ENCODE results near the gene ARL4D. TPM values are rescaled to one million over a fixed set of nuclear protein-coding genes. Genes with fewer than 3 reads are reported as not detected.

ARL4D gene
- total RNA-seq, 4 donors from 2014 or later, result 17.5 to 31.1 (median 21.9) TPM

DNA sequence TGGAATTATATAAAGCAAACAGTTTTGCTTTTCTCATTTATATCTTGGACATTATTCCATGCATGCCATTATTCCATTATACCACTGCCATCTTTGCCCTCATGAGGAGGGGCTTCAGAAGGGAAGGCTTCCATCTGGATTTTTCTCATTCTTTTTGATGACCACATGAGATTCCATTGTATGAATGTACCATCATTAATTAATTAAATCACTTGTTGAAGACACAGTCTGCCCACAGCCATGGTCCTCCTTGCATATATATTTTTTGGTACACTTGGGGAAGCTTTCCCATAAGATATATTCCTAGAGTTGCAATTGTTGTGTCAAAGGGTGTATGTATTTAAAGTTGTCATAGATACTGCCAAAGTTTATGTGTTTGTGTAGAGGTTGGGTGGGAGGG, 7.1 kb downstream of the ARL4D start:
- TF ChIP-seq EP300 (IDR thresholded peaks at IDR 0.05), result no peak
- no peak for TF ChIP-seq POLR2AphosphoS5 (IDR thresholded peaks at IDR 0.05)
- TF ChIP-seq, protein P1, sequence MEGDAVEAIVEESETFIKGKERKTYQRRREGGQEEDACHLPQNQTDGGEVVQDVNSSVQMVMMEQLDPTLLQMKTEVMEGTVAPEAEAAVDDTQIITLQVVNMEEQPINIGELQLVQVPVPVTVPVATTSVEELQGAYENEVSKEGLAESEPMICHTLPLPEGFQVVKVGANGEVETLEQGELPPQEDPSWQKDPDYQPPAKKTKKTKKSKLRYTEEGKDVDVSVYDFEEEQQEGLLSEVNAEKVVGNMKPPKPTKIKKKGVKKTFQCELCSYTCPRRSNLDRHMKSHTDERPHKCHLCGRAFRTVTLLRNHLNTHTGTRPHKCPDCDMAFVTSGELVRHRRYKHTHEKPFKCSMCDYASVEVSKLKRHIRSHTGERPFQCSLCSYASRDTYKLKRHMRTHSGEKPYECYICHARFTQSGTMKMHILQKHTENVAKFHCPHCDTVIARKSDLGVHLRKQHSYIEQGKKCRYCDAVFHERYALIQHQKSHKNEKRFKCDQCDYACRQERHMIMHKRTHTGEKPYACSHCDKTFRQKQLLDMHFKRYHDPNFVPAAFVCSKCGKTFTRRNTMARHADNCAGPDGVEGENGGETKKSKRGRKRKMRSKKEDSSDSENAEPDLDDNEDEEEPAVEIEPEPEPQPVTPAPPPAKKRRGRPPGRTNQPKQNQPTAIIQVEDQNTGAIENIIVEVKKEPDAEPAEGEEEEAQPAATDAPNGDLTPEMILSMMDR (IDR thresholded peaks at IDR 0.05), result no peak
- no peak for TF ChIP-seq POLR2A (IDR thresholded peaks at IDR 0.05; ENCODE audit: low read depth)
- no peak for DNase-seq (ENCODE audit: extremely low spot score)
- no peaks in the 10 kb centered on the region for H3K27me3 ChIP-seq
- H3K27ac ChIP-seq (replicated peaks in 1 of 4), result no peak overlapping the region
- H3K4me3 ChIP-seq, result no peak overlapping the region
- no peaks in the 10 kb centered on the region for H3K9me3 ChIP-seq
- no peaks in the 10 kb centered on the region for H3K36me3 ChIP-seq
- peaks cover 8 to 56% (median 52%) of the 10 kb centered on the region in 4 donors for H3K4me1 ChIP-seq
- intact Hi-C loops (cut with DNase I), result no loop called here

DNA sequence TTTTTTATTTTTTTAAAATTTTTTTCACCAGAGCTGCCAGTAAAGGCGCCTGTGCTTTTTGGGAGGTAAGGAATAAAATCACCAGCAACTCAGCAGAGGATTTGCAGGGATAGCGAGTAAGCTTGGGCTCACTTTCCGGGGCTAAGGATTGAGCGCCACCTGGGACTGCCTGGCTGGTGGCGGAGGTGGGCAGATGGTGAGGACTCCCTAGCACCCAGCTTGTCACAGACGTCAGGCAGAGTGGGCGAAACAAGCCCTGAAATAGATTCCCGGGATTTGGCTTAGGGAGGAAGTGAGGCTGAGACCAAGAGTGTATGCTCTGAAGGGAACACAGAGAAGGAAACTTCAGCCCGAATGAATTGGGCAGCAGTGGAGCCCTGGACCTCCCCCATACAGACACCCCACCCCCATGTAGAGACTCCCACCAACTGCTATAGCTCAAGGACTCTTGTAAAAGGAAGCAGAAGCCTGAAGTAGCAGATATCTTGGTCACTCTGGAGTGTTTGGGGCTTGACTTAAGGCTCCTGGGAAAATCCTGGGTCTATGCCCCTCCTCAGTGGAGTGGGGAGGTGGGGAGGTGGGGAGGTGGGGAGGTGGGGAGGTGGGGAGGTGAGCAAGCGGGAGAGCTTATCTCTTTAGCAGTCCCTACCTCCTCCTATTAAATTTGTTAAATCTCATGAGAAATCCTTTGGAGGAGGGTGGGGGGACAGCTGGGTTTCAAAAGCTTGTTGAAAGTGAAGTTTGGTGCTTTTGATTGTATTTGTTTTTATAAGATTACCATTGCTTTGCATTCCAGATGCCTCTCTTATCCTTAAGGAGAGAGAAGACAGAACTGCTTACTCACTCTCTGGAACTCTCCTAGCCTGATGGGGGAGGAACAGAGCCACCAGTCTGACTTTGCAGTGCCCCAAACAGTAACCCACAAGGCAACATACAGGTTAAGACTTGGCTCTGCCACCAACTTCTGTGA, 8.2 kb downstream of the ARL4D start:
- intact Hi-C loops (cut with DNase I), result no loop called here
- Histone ChIP-seq H3K9me3 (no peaks in the 10 kb centered on the region), H3K36me3 (no peaks in the 10 kb centered on the region), H3K27me3 (no peaks in the 10 kb centered on the region), H3K27ac (replicated peaks in 1 of 4) (peak overlapping the region; percentile 2 to 53 (median 44)), H3K4me1 (peaks cover 5 to 54% (median 52%) of the 10 kb centered on the region in 4 donors), H3K4me3 (no peak overlapping the region)
- WGBS, result 68% methylated on average over 8 of the region's 10 CpGs
- no peak for DNase-seq (ENCODE audit: extremely low spot score)
- TF ChIP-seq POLR2AphosphoS5 (IDR thresholded peaks at IDR 0.05), result peak in 1 of 2 donors; percentile 20
- no peak for TF ChIP-seq POLR2A (IDR thresholded peaks at IDR 0.05; ENCODE audit: low read depth)
- TF ChIP-seq, protein P1 (IDR thresholded peaks at IDR 0.05), result no peak
- no peak for TF ChIP-seq EP300 (IDR thresholded peaks at IDR 0.05)

DNA sequence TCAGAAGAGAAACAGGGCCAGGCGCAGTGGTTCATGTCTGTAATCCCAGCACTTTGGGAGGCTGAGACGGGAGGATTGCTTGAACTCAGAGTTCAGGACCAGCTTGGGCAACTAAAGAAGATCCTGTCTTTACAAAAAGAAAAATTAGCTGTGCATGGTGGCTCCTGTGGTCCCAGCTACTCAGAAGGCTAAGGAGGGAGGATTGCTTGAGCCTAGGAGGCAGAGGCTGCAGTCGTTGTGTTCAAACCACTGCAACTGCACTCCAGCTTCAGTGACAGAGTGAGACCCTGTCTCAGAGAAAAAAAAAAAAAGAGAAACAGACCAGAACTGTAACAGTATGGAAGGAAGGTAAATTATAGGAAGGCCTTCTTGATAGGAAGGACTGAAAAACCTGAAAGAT, 10.3 kb downstream of the ARL4D start:
- no peak overlapping the region for H3K27ac ChIP-seq (replicated peaks in 1 of 4)

DNA sequence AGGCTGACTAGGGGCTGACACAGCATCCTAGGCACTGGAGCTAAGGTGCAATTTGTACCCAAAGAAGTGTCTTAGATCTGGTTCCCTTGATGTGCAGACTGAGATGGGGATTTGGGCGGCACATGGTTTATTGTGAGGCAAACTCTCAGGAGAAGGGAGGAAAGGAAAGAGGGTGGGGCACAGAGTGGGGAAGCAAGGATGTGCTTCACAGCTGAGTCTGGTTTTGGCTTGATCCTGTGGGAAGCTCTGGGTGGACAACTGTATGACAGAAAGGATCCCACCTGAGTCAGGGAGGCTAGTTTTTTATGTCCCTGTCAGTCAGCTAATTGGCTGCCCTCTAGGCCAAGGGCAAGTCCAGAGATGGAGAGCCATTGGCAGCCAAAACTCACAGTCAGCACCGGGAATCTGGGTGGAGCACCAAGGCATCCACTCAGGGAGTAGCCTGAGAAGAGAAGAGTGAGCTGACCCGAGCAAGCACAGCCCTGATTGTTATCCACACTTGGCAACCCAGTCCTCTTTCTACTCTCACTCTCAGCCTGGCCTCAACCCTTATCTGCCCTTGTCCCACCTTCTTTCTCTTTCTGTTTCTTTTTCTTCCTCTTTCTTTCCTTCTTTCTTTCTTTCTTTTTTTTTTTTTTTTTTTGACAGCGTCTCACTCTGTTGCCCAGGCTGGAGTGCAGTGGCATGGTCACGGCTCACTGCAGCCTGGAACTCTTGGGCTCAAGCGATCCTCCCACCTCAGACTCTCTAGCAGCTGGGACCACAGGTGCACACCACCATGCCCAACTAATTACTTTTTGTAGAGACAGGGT, 12.0 kb downstream of the ARL4D start:
- no peak overlapping the region for H3K4me3 ChIP-seq
- no peak for DNase-seq (ENCODE audit: extremely low spot score)
- TF ChIP-seq POLR2AphosphoS5 (IDR thresholded peaks at IDR 0.05) (no peak), EP300 (IDR thresholded peaks at IDR 0.05) (no peak), POLR2A (IDR thresholded peaks at IDR 0.05; ENCODE audit: low read depth) (no peak)
- TF ChIP-seq, protein P1 (IDR thresholded peaks at IDR 0.05), result no peak
- peaks cover 5 to 42% (median 37%) of the 10 kb centered on the region in 4 donors for H3K4me1 ChIP-seq
- intact Hi-C loops (cut with DNase I), result no loop called here
- no peaks in the 10 kb centered on the region for H3K9me3 ChIP-seq
- 66% methylated on average over 6 of the region's 6 CpGs for WGBS
- H3K27me3 ChIP-seq, result no peaks in the 10 kb centered on the region
- H3K36me3 ChIP-seq, result no peaks in the 10 kb centered on the region
- peak overlapping the region in 3 of 4 donors; percentile 31 to 47 (median 43) for H3K27ac ChIP-seq (replicated peaks in 1 of 4)

More for the DNA sequence above, 10.3 kb downstream of the ARL4D start:
- Histone ChIP-seq H3K4me3 (no peak overlapping the region), H3K36me3 (no peaks in the 10 kb centered on the region), H3K4me1 (peaks cover 5 to 42% (median 39%) of the 10 kb centered on the region in 4 donors), H3K9me3 (no peaks in the 10 kb centered on the region), H3K27me3 (no peaks in the 10 kb centered on the region)
- no peak for DNase-seq (ENCODE audit: extremely low spot score)
- TF ChIP-seq, protein P1 (IDR thresholded peaks at IDR 0.05), result no peak
- TF ChIP-seq POLR2AphosphoS5 (IDR thresholded peaks at IDR 0.05) (no peak), EP300 (IDR thresholded peaks at IDR 0.05) (no peak), POLR2A (IDR thresholded peaks at IDR 0.05; ENCODE audit: low read depth) (no peak)
- intact Hi-C loops (cut with DNase I), result no loop called here
- WGBS, result 85% methylated on average over 3 of the region's 3 CpGs
